ENCODE measurements around the gene POLR2A. TPM values are rescaled to one million over a fixed set of nuclear protein-coding genes. Genes with fewer than 3 reads are reported as not detected.

The POLR2A gene
- total and polyA plus RNA-seq, 2 of the 13 experiments (the other 11 are each of a cell fraction or from before 2014, with no cell fraction given), result 17.8 to 18.3 TPM

DNA sequence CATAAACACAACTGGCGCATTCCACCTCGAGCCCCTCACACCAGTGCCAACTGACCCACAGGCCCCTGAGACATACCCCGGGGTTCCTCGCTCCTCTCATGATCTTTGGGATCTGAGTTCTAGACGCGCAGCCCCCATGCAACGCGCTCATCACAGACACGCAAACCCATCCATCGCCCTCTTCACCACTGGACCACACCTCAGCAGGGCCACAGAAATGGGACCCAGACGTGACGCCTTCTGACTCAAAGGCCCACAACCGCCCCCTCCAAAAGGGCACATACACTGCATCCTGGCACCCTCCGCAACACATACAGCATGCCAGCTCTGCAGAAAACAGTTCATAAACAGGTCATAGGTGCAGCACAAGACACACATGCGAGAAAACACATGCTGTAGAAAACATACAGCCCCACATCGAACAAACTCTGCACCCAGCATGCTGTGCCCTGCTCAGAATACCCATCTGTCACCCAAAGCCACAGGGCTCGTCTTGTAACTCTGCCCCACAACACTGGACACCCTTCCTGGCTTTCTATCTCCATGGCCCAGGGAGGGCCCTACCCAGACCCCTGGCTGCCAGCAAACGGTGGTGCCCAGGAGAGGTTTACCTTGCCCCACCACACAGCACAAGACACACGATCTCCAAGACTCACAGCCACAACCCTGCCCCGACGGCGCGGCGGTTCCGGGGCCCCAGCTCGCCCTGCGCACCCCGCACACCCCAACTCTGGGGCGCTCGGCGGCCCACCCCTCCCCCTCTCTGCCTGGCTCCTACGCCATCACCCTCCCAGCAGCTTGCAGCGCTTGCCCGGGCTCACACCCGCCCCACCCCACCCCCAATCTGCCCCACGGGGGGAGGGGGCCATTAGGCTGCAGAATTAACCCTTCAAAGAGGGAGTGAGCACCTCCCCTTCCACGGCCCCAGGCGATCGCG is 5.6 kb upstream of the POLR2A start (continued):
- no peak for TF ChIP-seq ZNF33B (CRISPR knock-in tag; IDR thresholded peaks at IDR 0.05)
- no peak for TF ChIP-seq GABPA (IDR thresholded peaks at IDR 0.05; ENCODE audit: low read depth, low read length)
- TF ChIP-seq GABPA (CRISPR knock-in tag; IDR thresholded peaks at IDR 0.05; ENCODE audit: low read depth), result no peak
- no peak for TF ChIP-seq ZMAT3 (CRISPR knock-in tag; conservative IDR thresholded peaks at IDR 0.05)
- TF ChIP-seq ZSCAN21 (CRISPR knock-in tag; IDR thresholded peaks at IDR 0.05; ENCODE audit: borderline replicate concordance), result 0 out of 2 replicates have a peak, but pooled peaks have one; percentile 35
- TF ChIP-seq NRL (CRISPR knock-in tag; IDR thresholded peaks at IDR 0.05; ENCODE audit: borderline replicate concordance), result no peak; the same call in 1 of the 2 replicates
- no peak for TF ChIP-seq NFE2 (CRISPR knock-in tag; IDR thresholded peaks at IDR 0.05)
- no peak for TF ChIP-seq ZNF607 (CRISPR knock-in tag; IDR thresholded peaks at IDR 0.05; ENCODE audit: borderline replicate concordance)
- peak; percentile 20 for TF ChIP-seq SAP130 (CRISPR knock-in tag; IDR thresholded peaks at IDR 0.05; ENCODE audit: low read depth)
- TF ChIP-seq ZNF331 (CRISPR knock-in tag; IDR thresholded peaks at IDR 0.05), result no peak
- TF ChIP-seq, protein P1, sequence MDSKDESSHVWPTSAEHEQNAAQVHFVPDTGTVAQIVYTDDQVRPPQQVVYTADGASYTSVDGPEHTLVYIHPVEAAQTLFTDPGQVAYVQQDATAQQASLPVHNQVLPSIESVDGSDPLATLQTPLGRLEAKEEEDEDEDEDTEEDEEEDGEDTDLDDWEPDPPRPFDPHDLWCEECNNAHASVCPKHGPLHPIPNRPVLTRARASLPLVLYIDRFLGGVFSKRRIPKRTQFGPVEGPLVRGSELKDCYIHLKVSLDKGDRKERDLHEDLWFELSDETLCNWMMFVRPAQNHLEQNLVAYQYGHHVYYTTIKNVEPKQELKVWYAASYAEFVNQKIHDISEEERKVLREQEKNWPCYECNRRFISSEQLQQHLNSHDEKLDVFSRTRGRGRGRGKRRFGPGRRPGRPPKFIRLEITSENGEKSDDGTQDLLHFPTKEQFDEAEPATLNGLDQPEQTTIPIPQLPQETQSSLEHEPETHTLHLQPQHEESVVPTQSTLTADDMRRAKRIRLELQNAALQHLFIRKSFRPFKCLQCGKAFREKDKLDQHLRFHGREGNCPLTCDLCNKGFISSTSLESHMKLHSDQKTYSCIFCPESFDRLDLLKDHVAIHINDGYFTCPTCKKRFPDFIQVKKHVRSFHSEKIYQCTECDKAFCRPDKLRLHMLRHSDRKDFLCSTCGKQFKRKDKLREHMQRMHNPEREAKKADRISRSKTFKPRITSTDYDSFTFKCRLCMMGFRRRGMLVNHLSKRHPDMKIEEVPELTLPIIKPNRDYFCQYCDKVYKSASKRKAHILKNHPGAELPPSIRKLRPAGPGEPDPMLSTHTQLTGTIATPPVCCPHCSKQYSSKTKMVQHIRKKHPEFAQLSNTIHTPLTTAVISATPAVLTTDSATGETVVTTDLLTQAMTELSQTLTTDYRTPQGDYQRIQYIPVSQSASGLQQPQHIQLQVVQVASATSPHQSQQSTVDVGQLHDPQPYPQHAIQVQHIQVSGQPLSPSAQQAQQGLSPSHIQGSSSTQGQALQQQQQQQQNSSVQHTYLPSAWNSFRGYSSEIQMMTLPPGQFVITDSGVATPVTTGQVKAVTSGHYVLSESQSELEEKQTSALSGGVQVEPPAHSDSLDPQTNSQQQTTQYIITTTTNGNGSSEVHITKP (CRISPR knock-in tag; IDR thresholded peaks at IDR 0.05; ENCODE audit: low read depth), result peak; percentile 32; the same call in 1 of the 2 replicates
- TF ChIP-seq ZNF180 (CRISPR knock-in tag; IDR thresholded peaks at IDR 0.05; ENCODE audit: borderline replicate concordance, low read depth), result no peak
- TF ChIP-seq ZNF720 (CRISPR knock-in tag; IDR thresholded peaks at IDR 0.05), result no peak
- no peak for TF ChIP-seq ARID2 (CRISPR knock-in tag; IDR thresholded peaks at IDR 0.05; ENCODE audit: borderline replicate concordance)
- TF ChIP-seq YEATS2 (CRISPR knock-in tag; IDR thresholded peaks at IDR 0.05; ENCODE audit: borderline replicate concordance), result no peak
- 0 out of 2 replicates have a peak, but pooled peaks have one; percentile 9 for TF ChIP-seq ZMYM3 (CRISPR knock-in tag; IDR thresholded peaks at IDR 0.05)
- TF ChIP-seq, protein P2, sequence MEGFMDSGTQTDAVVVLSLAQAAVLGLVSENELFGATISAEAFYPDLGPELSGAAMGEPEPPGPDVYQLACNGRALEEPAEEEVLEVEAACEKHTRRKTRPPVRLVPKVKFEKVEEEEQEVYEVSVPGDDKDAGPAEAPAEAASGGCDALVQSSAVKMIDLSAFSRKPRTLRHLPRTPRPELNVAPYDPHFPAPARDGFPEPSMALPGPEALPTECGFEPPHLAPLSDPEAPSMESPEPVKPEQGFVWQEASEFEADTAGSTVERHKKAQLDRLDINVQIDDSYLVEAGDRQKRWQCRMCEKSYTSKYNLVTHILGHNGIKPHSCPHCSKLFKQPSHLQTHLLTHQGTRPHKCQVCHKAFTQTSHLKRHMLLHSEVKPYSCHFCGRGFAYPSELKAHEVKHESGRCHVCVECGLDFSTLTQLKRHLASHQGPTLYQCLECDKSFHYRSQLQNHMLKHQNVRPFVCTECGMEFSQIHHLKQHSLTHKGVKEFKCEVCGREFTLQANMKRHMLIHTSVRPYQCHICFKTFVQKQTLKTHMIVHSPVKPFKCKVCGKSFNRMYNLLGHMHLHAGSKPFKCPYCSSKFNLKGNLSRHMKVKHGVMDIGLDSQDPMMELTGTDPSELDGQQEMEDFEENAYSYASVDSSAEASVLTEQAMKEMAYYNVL (CRISPR knock-in tag; IDR thresholded peaks at IDR 0.05; ENCODE audit: borderline replicate concordance), result no peak
- no peak for TF ChIP-seq ZNF143 (CRISPR knock-in tag; IDR thresholded peaks at IDR 0.05)
- no peak for TF ChIP-seq GTF2F1 (IDR thresholded peaks at IDR 0.05; ENCODE audit: low read length)
- TF ChIP-seq ZNF713 (CRISPR knock-in tag; IDR thresholded peaks at IDR 0.05), result no peak
- TF ChIP-seq SPEN (CRISPR knock-in tag; IDR thresholded peaks at IDR 0.05; ENCODE audit: low read depth), result no peak
- TF ChIP-seq, protein P3, sequence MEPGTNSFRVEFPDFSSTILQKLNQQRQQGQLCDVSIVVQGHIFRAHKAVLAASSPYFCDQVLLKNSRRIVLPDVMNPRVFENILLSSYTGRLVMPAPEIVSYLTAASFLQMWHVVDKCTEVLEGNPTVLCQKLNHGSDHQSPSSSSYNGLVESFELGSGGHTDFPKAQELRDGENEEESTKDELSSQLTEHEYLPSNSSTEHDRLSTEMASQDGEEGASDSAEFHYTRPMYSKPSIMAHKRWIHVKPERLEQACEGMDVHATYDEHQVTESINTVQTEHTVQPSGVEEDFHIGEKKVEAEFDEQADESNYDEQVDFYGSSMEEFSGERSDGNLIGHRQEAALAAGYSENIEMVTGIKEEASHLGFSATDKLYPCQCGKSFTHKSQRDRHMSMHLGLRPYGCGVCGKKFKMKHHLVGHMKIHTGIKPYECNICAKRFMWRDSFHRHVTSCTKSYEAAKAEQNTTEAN (CRISPR knock-in tag; conservative IDR thresholded peaks at IDR 0.05), result no peak
- TF ChIP-seq ZNF468 (CRISPR knock-in tag; IDR thresholded peaks at IDR 0.05), result 0 out of 2 replicates have a peak, but pooled peaks have one; percentile 35
- TF ChIP-seq ARNTL (CRISPR knock-in tag; IDR thresholded peaks at IDR 0.05), result no peak

Measured in HepG2 (cell line).